Neural progenitor cell (in vitro differentiated cells): Measurements from ENCODE around the gene CPN2.

Experiments
- CTCF ChIP-seq: fragments of 200-600 bp; sonication (generic); IDR thresholded peaks from 2 replicates; pipeline ENCODE4 v1.5.1; 2017; ENCODE audit warnings: antibody characterized with exemption, mild to moderate bottlenecking
- EZH2 ChIP-seq: fragments of 200-600 bp; sonication (generic); IDR thresholded peaks from 2 replicates; pipeline ENCODE4 v1.6.1; 2017; ENCODE audit warnings: antibody characterized with exemption, mild to moderate bottlenecking, moderate library complexity
- EZH2phosphoT487 ChIP-seq: fragments of 200-600 bp; sonication (generic); IDR thresholded peaks from 2 replicates; pipeline ENCODE4 v1.6.1; 2017; ENCODE audit warnings: antibody characterized with exemption

DNA sequence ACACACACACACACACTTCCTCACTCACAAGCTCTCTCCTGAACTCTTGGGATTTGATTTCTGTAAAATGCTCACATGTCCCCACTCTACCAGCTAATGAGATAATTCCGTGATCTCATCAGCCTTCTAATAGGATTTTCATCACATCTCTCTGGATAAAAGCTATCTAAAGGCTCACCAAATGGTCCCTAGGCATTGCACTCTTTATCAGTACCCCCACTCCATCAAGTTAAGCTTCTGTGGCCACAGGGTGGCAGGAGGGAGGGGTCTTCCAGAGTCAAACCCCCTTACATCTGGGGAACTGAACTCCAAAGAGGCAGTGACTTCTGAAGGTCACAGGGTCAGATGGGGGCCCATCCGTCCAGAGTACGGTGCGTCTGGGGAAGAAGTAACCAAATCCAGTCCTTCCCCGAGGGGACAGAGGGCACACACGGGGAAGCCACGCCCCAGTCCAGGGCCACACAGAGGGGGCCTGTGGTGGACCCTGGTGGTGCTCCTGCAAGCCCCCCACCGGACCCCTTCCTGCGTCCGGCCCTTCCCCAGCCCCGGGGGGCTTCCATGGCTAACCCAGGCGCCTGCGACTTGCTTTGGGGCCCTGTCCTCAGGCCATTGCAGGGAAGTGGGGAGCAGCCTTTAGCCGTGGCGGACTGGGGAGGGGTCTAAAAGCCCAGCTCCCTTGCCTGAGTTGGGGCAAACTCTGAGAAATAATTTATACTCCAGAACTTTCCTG, 25.5 kb downstream of the CPN2 start:
- no peak for TF ChIP-seq CTCF
- no peak for TF ChIP-seq EZH2
- TF ChIP-seq EZH2phosphoT487: no peak
